Neuronal stem cell (in vitro differentiated cells): ENCODE data around the gene BEAN1.

Source experiments
- DNase-seq: peaks from one replicate; pipeline ENCODE4 v3.0.0-alpha.2; 2013; ENCODE audit warnings: low spot score
- H2AFZ ChIP-seq: one replicate; pipeline ENCODE4 v1.6.1; 2013; ENCODE audit warnings: mild to moderate bottlenecking, low read length, inconsistent platforms
- H2AK5ac ChIP-seq: 2 replicates; pipeline ENCODE4 v1.6.1; 2013; ENCODE audit warnings: low read depth, mild to moderate bottlenecking, inconsistent platforms, low read length, moderate library complexity, mixed read lengths
- H2BK120ac ChIP-seq: 2 replicates; pipeline ENCODE4 v1.6.1; 2013; ENCODE audit warnings: low read depth, mild to moderate bottlenecking, inconsistent platforms, low read length, moderate library complexity, mixed read lengths
- H2BK12ac ChIP-seq: one replicate; pipeline ENCODE4 v1.6.1; 2013; ENCODE audit warnings: low read length, inconsistent platforms
- H2BK15ac ChIP-seq: 2 replicates; pipeline ENCODE4 v1.6.1; 2013; ENCODE audit warnings: mild to moderate bottlenecking, low read length, inconsistent platforms, mixed read lengths
- H2BK5ac ChIP-seq: one replicate; pipeline ENCODE4 v1.6.1; 2013; ENCODE audit warnings: inconsistent platforms, mild to moderate bottlenecking, low read length, moderate library complexity
- H3K14ac ChIP-seq: one replicate; pipeline ENCODE4 v1.6.1; 2013; ENCODE audit warnings: low read length, inconsistent platforms
- H3K18ac ChIP-seq: 2 replicates; pipeline ENCODE4 v1.6.1; 2013; ENCODE audit warnings: low read length, inconsistent platforms
- H3K23ac ChIP-seq: 2 replicates; pipeline ENCODE4 v1.6.1; 2013; ENCODE audit warnings: low read depth, mild to moderate bottlenecking, mixed read lengths, low read length, inconsistent platforms; ENCODE audit not compliant: poor library complexity
- H3K27ac ChIP-seq: replicated peaks from 3 replicates; pipeline ENCODE4 v1.5.1; 2013; ENCODE audit warnings: low read length, inconsistent platforms
- H3K27me3 ChIP-seq, 3 experiments: 2 replicates each; pipeline ENCODE4 v1.6.1; 2013; ENCODE audit warnings: low read length in 3 of 3, mild to moderate bottlenecking in 2 of 3, inconsistent platforms in 1 of 3, low read depth in 1 of 3, mixed read lengths in 1 of 3, moderate library complexity in 1 of 3; ENCODE audit not compliant: control insufficient read depth in 3 of 3, insufficient read depth in 3 of 3
- H3K36me3 ChIP-seq, 2 donors: replicated peaks in 1 of 2; 2 replicates each; pipeline ENCODE4 v1.6.1; 2013; ENCODE audit warnings: low read length in 2 of 2; ENCODE audit not compliant: control insufficient read depth in 2 of 2, insufficient read depth in 2 of 2
- H3K4ac ChIP-seq: 2 replicates; pipeline ENCODE4 v1.6.1; 2013; ENCODE audit warnings: inconsistent platforms, mild to moderate bottlenecking, low read length, moderate library complexity
- H3K4me1 ChIP-seq, 2 donors: 1 replicate in 1 of 2; 2 replicates in 1 of 2; pipeline ENCODE4 v1.6.1; 2013; ENCODE audit warnings: low read length in 2 of 2, low read depth in 1 of 2; ENCODE audit not compliant: control insufficient read depth in 2 of 2, insufficient read depth in 1 of 2
- H3K4me2 ChIP-seq: one replicate; pipeline ENCODE4 v1.6.1; 2013; ENCODE audit warnings: mild to moderate bottlenecking, low read length, inconsistent platforms; ENCODE audit not compliant: insufficient read depth, poor library complexity, severe bottlenecking
- H3K4me3 ChIP-seq, 2 donors: 2 replicates each; pipeline ENCODE4 v1.5.1; 2013; ENCODE audit warnings: low read length in 2 of 2, mild to moderate bottlenecking in 2 of 2, inconsistent platforms in 1 of 2, moderate library complexity in 1 of 2
- H3K79me1 ChIP-seq: one replicate; pipeline ENCODE4 v1.6.1; 2013; ENCODE audit warnings: low read depth, mild to moderate bottlenecking, inconsistent platforms, low read length, moderate library complexity
- H3K9ac ChIP-seq: one replicate; pipeline ENCODE4 v1.6.1; 2013; ENCODE audit warnings: mild to moderate bottlenecking, low read depth, low read length, inconsistent platforms; ENCODE audit not compliant: poor library complexity
- H3K9me3 ChIP-seq, 2 donors: replicated peaks in 1 of 2; 2 replicates each; pipeline versions ENCODE3 to v1.6.1; 2013; ENCODE audit warnings: low read length in 2 of 2, mild to moderate bottlenecking in 2 of 2, inconsistent platforms in 1 of 2, low read depth in 1 of 2, mixed read lengths in 1 of 2, moderate library complexity in 1 of 2; ENCODE audit not compliant: control insufficient read depth in 2 of 2, insufficient read depth in 1 of 2
- H4K8ac ChIP-seq: one replicate; pipeline ENCODE4 v1.6.1; 2013; ENCODE audit warnings: low read depth, mild to moderate bottlenecking, inconsistent platforms, low read length, moderate library complexity
- H4K91ac ChIP-seq: one replicate; pipeline ENCODE4 v1.6.1; 2013; ENCODE audit warnings: low read length, low read depth, mild to moderate bottlenecking, inconsistent platforms; ENCODE audit not compliant: poor library complexity
- WGBS, 2 donors: extraction: QIAGEN DNeasy Blood & Tissue Kit; methylation state at CpG; one replicate each; pipeline ENCODE4 v1.1.7; 2013; ENCODE audit warnings: missing lambda C conversion rate in 2 of 2, mixed read lengths in 1 of 2; ENCODE audit not compliant: insufficient read length in 2 of 2, insufficient replicate concordance in 1 of 2; ENCODE audit errors: extremely low coverage in 2 of 2; 5-methylcytosine and 5-hydroxymethylcytosine counted together

The BEAN1 gene

DNA sequence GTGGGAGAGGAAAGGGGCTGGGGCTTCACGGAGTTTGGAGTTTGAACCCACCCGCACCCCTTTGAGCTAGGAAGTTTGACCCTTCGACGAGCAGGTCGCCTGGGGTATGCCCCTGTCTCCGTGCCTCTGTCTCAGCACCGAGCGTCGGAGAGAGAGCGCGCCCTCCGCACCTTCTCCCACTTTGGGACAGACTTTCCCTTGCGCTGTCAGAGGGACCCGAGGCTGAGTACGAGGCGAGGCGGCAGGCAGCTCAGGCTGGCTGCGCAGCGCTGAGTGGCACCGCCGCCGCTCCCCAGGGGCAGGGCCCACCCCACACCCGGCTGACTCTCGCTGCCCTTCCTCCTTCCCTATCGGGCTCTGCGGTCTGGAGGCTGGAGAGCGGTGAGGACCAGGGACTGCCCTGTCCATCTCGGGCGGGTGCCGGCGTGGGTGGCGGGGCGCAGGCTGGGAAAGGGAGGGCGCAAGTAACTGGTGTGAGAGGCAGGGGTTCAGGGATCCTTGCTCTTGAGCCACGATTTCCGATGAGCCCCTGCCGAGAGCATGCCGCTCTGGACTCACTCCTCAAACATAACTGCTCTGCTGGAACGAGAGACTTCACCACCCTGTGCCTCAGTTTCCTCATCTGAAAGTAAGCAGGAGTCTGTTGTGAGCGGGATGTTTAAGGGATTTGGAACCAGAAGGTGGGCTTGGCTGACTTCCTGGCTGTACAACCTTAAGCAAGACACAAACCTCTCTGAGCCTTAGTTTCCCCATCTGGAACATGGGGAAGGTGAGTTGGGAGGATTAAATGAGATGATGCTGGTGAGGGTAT, 981 bp downstream of the BEAN1 start:
- H3K79me1 ChIP-seq = no peaks in the 10 kb centered on the region

DNA sequence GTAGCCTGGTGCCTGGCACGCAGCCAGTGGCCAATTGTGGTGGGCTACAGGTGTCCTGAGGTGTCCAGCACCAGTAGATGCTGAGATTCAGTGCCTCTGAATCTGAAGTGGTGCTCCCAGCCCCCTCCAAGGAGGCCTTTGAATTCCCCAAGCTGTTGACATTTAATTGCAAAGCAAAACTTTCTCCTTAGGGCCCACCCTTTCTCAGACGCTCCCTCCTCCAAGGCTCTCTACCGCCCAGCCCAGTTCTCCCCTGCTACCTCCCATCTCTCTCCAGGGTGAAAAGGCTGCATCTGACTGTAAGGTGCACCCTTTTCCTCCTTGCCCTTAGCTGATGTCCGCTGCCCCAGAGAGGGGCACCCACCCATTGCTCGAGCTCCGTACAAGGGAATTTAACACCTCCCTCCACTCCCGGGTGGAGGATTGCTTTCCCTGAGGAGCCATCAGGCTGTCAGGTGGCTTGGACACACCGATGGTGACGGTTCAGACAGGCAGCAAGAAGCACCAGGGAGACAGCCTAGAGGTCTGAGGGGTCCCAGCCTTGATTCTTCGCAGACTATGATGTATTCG, 1.7 kb downstream of the BEAN1 start:
- no peak overlapping the region for H3K4me3 ChIP-seq
- H3K79me1 ChIP-seq = no peaks in the 10 kb centered on the region
- no peak overlapping the region for H2BK15ac ChIP-seq
- no peak overlapping the region for H3K18ac ChIP-seq
- H2AK5ac ChIP-seq = peak overlapping the region; percentile 3
- H3K4me2 ChIP-seq = no peak overlapping the region
- H2BK120ac ChIP-seq = no peak overlapping the region
- H3K9ac ChIP-seq = no peak overlapping the region
- H3K4ac ChIP-seq = no peak overlapping the region
- H3K14ac ChIP-seq = no peak overlapping the region
- no peak overlapping the region for H3K27ac ChIP-seq
- H2AFZ ChIP-seq = no peak overlapping the region
- peak overlapping the region; percentile 22 for H3K23ac ChIP-seq
- H3K27me3 ChIP-seq = peaks cover 15 to 56% (median 50%) of the 10 kb centered on the region in 3 experiments
- H3K9me3 ChIP-seq = peaks cover 2 to 7% of the 10 kb centered on the region in 2 donors
- H4K91ac ChIP-seq = no peak overlapping the region
- no peak overlapping the region for H4K8ac ChIP-seq
- peaks cover 14 to 19% of the 10 kb centered on the region in 2 donors for H3K4me1 ChIP-seq
- H3K36me3 ChIP-seq = no peaks in the 10 kb centered on the region
- no peak for DNase-seq
- H2BK5ac ChIP-seq = no peak overlapping the region
- H2BK12ac ChIP-seq = no peak overlapping the region
- WGBS, 2 donors = no CpG with 5 or more reads among the region's 11 CpGs

More for the DNA sequence above, 981 bp downstream of the BEAN1 start:
- H2BK120ac ChIP-seq = no peak overlapping the region
- H3K14ac ChIP-seq = no peak overlapping the region
- peak overlapping the region; percentile 68 for H3K18ac ChIP-seq
- H3K27me3 ChIP-seq = peaks cover 15 to 63% (median 50%) of the 10 kb centered on the region in 3 experiments
- H3K4me1 ChIP-seq = peaks cover 11 to 13% of the 10 kb centered on the region in 2 donors
- peak overlapping the region; percentile 37 for H3K23ac ChIP-seq
- H4K91ac ChIP-seq = no peak overlapping the region
- H2BK15ac ChIP-seq = peak overlapping the region; percentile 8
- peak overlapping the region; percentile 46 to 80 for H3K4me3 ChIP-seq
- H2AFZ ChIP-seq = peak overlapping the region; percentile 85
- H3K4ac ChIP-seq = no peak overlapping the region
- H3K27ac ChIP-seq = no peak overlapping the region
- peak overlapping the region; percentile 8 for H2BK12ac ChIP-seq
- peak overlapping the region; percentile 83 for H3K9ac ChIP-seq
- peak overlapping the region; percentile 40 for H2AK5ac ChIP-seq
- H3K9me3 ChIP-seq = peaks cover 2 to 7% of the 10 kb centered on the region in 2 donors
- no CpG with 5 or more reads among the region's 40 CpGs for whole genome bisulfite sequencing, 2 donors
- no peak for DNase-seq
- no peaks in the 10 kb centered on the region for H3K36me3 ChIP-seq
- H3K4me2 ChIP-seq = peak overlapping the region; percentile 75
- H2BK5ac ChIP-seq = no peak overlapping the region
- no peak overlapping the region for H4K8ac ChIP-seq

DNA sequence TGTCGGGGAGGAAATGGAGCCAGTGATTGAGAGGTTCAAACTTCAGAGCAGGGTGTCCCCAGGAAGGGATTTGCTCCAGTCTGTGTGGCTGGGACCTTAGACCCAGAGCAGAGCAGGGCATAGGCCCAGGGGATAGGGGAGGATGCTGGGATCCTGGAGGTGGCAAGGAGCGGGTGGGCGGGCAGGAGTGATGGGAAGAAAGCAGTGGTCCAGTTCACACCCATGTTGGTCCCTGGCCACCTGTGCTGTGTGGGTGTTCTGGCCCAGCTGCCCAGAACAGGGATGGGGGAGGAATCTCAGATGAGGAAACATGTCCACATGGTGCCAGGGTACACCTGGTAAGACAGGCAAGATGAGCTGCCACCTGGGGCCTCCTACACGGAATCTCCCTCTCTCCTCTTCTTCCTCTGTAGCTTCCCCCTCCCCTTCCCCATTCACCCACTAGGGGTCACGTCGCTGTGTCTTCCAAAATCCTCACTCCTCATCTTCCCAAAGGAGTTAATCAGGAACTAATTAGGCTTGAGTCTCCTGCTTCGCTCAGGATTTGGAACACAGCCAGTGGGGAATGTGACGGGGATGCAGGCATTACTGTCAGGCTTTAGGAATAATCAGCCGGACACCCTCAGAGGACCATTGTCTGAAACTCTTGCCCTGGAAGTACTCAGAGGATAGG, 2.3 kb downstream of the BEAN1 start:
- DNase-seq = no peak
- Histone ChIP-seq H3K79me1 (no peaks in the 10 kb centered on the region), H2BK15ac (no peak overlapping the region), H3K4me2 (no peak overlapping the region), H3K4me1 (peaks cover 16 to 24% of the 10 kb centered on the region in 2 donors), H3K4ac (no peak overlapping the region), H3K27me3 (peaks cover 15 to 50% (median 45%) of the 10 kb centered on the region in 3 experiments), H3K9me3 (peaks cover 2 to 4% of the 10 kb centered on the region in 2 donors), H3K23ac (no peak overlapping the region), H3K18ac (no peak overlapping the region), H3K27ac (no peak overlapping the region), H3K36me3 (no peaks in the 10 kb centered on the region), H2AFZ (no peak overlapping the region), H2BK5ac (no peak overlapping the region), H3K4me3 (no peak overlapping the region), H4K8ac (no peak overlapping the region), H2BK120ac (no peak overlapping the region), H2BK12ac (no peak overlapping the region), H3K14ac (no peak overlapping the region), H3K9ac (no peak overlapping the region), H4K91ac (no peak overlapping the region), H2AK5ac (peak overlapping the region; percentile 3)
- no CpG with 5 or more reads among the region's 9 CpGs for WGBS, 2 donors

DNA sequence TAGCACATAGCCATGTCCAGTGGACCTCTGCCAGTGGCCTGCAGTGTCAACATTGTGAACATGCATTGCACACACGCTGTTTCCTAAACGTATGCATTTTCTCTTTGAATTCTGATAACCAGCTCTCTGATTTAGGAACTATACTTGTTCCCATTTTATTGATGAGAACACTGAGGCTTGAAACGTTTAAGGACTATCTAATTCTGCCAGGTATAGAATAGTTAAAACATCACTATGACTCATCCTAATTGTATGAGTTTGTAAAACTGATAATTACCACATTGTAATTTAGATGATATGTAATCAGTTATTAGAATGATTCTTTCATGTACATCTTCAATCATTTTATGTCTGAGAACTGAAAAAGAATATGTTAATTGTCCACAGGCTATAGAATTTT, 3.1 kb downstream of the BEAN1 start:
- no peak overlapping the region for H2BK15ac ChIP-seq
- H2AK5ac ChIP-seq = no peak overlapping the region
- no peak overlapping the region for H3K27ac ChIP-seq
- no peak overlapping the region for H2BK5ac ChIP-seq
- no peak overlapping the region for H4K91ac ChIP-seq
- no peak overlapping the region for H2AFZ ChIP-seq
- no peak overlapping the region for H3K4me3 ChIP-seq
- H3K9ac ChIP-seq = no peak overlapping the region
- H3K27me3 ChIP-seq = peaks cover 13 to 45% (median 40%) of the 10 kb centered on the region in 3 experiments
- peaks cover 0 to 2% of the 10 kb centered on the region in 2 donors for H3K9me3 ChIP-seq
- no peak overlapping the region for H3K23ac ChIP-seq
- no peak overlapping the region for H3K4me2 ChIP-seq
- no CpG with 5 or more reads among the region's 3 CpGs for WGBS, 2 donors
- no peak for DNase-seq
- no peak overlapping the region for H3K18ac ChIP-seq
- H3K36me3 ChIP-seq = no peaks in the 10 kb centered on the region
- H3K4ac ChIP-seq = no peak overlapping the region
- H4K8ac ChIP-seq = no peak overlapping the region
- H3K4me1 ChIP-seq = peaks cover 16 to 24% of the 10 kb centered on the region in 2 donors
- no peak overlapping the region for H2BK12ac ChIP-seq
- H2BK120ac ChIP-seq = no peak overlapping the region
- no peak overlapping the region for H3K14ac ChIP-seq
- no peaks in the 10 kb centered on the region for H3K79me1 ChIP-seq
